Panc1 (cell line): Measurements from ENCODE around the gene CSNK1G2. TPM values are rescaled to one million over a fixed set of nuclear protein-coding genes. Genes with fewer than 3 reads are reported as not detected.

Experiments
- ATAC-seq: fragments of 200-7000 bp; cut with Tn5 transposase; 2 replicates; pipeline ENCODE4 v1.9.1; 2020; ENCODE audit warnings: mild to moderate bottlenecking, moderate library complexity
- BruUV-seq: library from RNA; stranded (reverse); fragments of 400-500 nt; replicated peaks from 2 replicates; lab custom pipeline; 2021; lab: Mats Ljungman, UMichigan
- CTCF ChIA-PET: fragments of 300-600 bp; sonication (Branson Sonifier 250); formaldehyde crosslinking; loops from one replicate; lab custom pipeline; 2022; ENCODE audit warnings: antibody characterized with exemption; lab: Charles Lee
- POLR2A ChIA-PET: fragments of 300-600 bp; sonication (Branson Sonifier 250); formaldehyde crosslinking; loops from one replicate; lab custom pipeline; 2022; ENCODE audit warnings: antibody characterized with exemption; lab: Charles Lee
- DNase-seq: peaks from one replicate; pipeline ENCODE4 v3.0.0-alpha.2; 2010; ENCODE audit warnings: low read depth, low spot score
- H3K27ac ChIP-seq: 2 replicates; pipeline ENCODE4 v1.5.1; 2011; ENCODE audit warnings: mild to moderate bottlenecking, low read length, inconsistent platforms
- H3K27me3 ChIP-seq: fragments of 200-500 bp; sonication (Bioruptor generic); 2 replicates; pipeline ENCODE4 v1.6.0; 2014; ENCODE audit warnings: low read length, inconsistent platforms; ENCODE audit not compliant: control insufficient read depth, insufficient read depth
- H3K36me3 ChIP-seq: fragments of 200-500 bp; sonication (Bioruptor generic); 2 replicates; pipeline ENCODE4 v1.5.1; 2014; ENCODE audit warnings: inconsistent platforms, mild to moderate bottlenecking, low read length, moderate library complexity; ENCODE audit not compliant: control insufficient read depth, insufficient read depth
- H3K4me1 ChIP-seq: 2 replicates; pipeline ENCODE4 v1.5.1; 2011; ENCODE audit warnings: inconsistent platforms, mild to moderate bottlenecking, low read length, moderate library complexity; ENCODE audit not compliant: control insufficient read depth, insufficient read depth
- H3K4me3 ChIP-seq, 2 experiments: 2 replicates each; pipeline ENCODE4 v1.5.1; 2011 to 2012; ENCODE audit warnings: low read depth in 2 of 2, low read length in 2 of 2, mild to moderate bottlenecking in 2 of 2, inconsistent platforms in 1 of 2, moderate library complexity in 1 of 2
- H3K9me3 ChIP-seq: fragments of 200-500 bp; sonication (Bioruptor generic); 2 replicates; pipeline ENCODE4 v1.5.1; 2014; ENCODE audit warnings: low read depth, mild to moderate bottlenecking, inconsistent platforms, low read length, moderate library complexity; ENCODE audit not compliant: control insufficient read depth, insufficient read depth
- POLR2AphosphoS5 ChIP-seq: IDR thresholded peaks from 2 replicates; pipeline ENCODE4 v1.6.1; 2012; ENCODE audit warnings: mild to moderate bottlenecking, low read depth, low read length, moderate library complexity
- SIN3A ChIP-seq: IDR thresholded peaks from 2 replicates; pipeline ENCODE4 v1.6.1; 2012; ENCODE audit warnings: low read depth, mild to moderate bottlenecking, low read length, moderate library complexity, borderline replicate concordance; ENCODE audit not compliant: insufficient read depth
- TCF7L2 ChIP-seq: IDR thresholded peaks from 2 replicates; pipeline ENCODE4 v1.6.1; 2011; ENCODE audit warnings: mild to moderate bottlenecking, low read depth, low read length, inconsistent platforms
- in situ Hi-C: cut with HindIII; loops from 2 replicates; pipeline ENCODE4 v1.10.0; 2016; ENCODE audit warnings: low sequenced_read_pairs, low pct_unique_long_range_greater_than_20kb
- intact Hi-C: fragments of 100-400 bp; cut with micrococcal nuclease; formaldehyde crosslinking; loops from one replicate; pipeline ENCODE4 v1.10.0; 2022; ENCODE audit not compliant: unreplicated experiment
- total RNA-seq: library from RNA; stranded (reverse); gene quantifications from one replicate; pipeline ENCODE4 v1.2.1, GENCODE V29; 2021; ENCODE audit not compliant: unreplicated experiment
- TF ChIP-seq, protein P1 (sequence below), 2 experiments: IDR thresholded peaks; 2 replicates each; pipeline ENCODE4 v1.6.1; 2011 to 2012; ENCODE audit warnings: low read depth in 2 of 2, control low read depth in 1 of 2, low read length in 1 of 2, mild to moderate bottlenecking in 1 of 2, moderate library complexity in 1 of 2; ENCODE audit not compliant: insufficient read depth in 1 of 2
- TF ChIP-seq, protein P2 (sequence below): fragments of 450-650 bp; IDR thresholded peaks from 2 replicates; pipeline ENCODE4 v1.5.1; 2017; ENCODE audit warnings: mild to moderate bottlenecking

The CSNK1G2 gene
- total RNA-seq, 1 experiment from 2014 or later = 65.8 TPM

DNA sequence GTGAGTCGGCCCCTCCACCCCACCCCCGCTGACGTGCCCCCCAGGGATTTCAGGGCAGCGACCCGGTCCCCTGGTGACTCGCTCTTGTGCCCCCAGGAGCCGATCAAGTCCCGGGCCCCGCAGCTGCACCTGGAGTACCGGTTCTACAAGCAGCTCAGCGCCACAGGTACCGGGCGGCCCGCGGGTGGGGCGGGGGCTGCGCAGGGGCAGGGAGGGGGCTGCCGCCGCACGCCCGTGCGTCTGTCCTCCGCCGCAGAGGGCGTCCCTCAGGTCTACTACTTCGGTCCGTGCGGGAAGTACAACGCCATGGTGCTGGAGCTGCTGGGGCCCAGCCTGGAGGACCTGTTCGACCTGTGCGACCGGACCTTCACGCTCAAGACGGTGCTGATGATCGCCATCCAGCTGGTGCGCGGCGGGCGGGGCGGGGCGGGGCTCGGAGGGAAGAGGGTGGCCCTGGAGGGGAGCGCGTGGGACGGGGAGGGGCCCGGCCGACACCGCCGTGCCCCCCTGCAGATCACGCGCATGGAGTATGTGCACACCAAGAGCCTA, 37.4 kb downstream of the CSNK1G2 start:
- intact Hi-C loops (no loop called here), in situ Hi-C loops (no loop called here)
- H3K27ac ChIP-seq = no peak overlapping the region
- no TSS peak for BruUV-seq
- H3K4me3 ChIP-seq = no peak overlapping the region
- ATAC-seq (no peak), DNase-seq (no peak)
- ChIA-PET CTCF (no interaction called here), POLR2A (interaction anchor here (0.6 kb wide), 1 partner anchor 50 kb away, joined by 8 read pairs; no protein-coding TSS in a partner anchor)
- H3K27me3 ChIP-seq = no peaks in the 10 kb centered on the region
- no peak for TF ChIP-seq SIN3A
- TF ChIP-seq, protein P1, sequence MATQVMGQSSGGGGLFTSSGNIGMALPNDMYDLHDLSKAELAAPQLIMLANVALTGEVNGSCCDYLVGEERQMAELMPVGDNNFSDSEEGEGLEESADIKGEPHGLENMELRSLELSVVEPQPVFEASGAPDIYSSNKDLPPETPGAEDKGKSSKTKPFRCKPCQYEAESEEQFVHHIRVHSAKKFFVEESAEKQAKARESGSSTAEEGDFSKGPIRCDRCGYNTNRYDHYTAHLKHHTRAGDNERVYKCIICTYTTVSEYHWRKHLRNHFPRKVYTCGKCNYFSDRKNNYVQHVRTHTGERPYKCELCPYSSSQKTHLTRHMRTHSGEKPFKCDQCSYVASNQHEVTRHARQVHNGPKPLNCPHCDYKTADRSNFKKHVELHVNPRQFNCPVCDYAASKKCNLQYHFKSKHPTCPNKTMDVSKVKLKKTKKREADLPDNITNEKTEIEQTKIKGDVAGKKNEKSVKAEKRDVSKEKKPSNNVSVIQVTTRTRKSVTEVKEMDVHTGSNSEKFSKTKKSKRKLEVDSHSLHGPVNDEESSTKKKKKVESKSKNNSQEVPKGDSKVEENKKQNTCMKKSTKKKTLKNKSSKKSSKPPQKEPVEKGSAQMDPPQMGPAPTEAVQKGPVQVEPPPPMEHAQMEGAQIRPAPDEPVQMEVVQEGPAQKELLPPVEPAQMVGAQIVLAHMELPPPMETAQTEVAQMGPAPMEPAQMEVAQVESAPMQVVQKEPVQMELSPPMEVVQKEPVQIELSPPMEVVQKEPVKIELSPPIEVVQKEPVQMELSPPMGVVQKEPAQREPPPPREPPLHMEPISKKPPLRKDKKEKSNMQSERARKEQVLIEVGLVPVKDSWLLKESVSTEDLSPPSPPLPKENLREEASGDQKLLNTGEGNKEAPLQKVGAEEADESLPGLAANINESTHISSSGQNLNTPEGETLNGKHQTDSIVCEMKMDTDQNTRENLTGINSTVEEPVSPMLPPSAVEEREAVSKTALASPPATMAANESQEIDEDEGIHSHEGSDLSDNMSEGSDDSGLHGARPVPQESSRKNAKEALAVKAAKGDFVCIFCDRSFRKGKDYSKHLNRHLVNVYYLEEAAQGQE (IDR thresholded peaks at IDR 0.05; ENCODE audit: insufficient read depth in 1 of 2, low read depth in 2 of 2, low read length in 1 of 2) = no peak
- TF ChIP-seq POLR2AphosphoS5 = no peak
- TF ChIP-seq, protein P2, sequence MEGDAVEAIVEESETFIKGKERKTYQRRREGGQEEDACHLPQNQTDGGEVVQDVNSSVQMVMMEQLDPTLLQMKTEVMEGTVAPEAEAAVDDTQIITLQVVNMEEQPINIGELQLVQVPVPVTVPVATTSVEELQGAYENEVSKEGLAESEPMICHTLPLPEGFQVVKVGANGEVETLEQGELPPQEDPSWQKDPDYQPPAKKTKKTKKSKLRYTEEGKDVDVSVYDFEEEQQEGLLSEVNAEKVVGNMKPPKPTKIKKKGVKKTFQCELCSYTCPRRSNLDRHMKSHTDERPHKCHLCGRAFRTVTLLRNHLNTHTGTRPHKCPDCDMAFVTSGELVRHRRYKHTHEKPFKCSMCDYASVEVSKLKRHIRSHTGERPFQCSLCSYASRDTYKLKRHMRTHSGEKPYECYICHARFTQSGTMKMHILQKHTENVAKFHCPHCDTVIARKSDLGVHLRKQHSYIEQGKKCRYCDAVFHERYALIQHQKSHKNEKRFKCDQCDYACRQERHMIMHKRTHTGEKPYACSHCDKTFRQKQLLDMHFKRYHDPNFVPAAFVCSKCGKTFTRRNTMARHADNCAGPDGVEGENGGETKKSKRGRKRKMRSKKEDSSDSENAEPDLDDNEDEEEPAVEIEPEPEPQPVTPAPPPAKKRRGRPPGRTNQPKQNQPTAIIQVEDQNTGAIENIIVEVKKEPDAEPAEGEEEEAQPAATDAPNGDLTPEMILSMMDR = no peak
- no peak for TF ChIP-seq TCF7L2
- no peaks in the 10 kb centered on the region for H3K4me1 ChIP-seq
- no peaks in the 10 kb centered on the region for H3K36me3 ChIP-seq
- no peaks in the 10 kb centered on the region for H3K9me3 ChIP-seq

DNA sequence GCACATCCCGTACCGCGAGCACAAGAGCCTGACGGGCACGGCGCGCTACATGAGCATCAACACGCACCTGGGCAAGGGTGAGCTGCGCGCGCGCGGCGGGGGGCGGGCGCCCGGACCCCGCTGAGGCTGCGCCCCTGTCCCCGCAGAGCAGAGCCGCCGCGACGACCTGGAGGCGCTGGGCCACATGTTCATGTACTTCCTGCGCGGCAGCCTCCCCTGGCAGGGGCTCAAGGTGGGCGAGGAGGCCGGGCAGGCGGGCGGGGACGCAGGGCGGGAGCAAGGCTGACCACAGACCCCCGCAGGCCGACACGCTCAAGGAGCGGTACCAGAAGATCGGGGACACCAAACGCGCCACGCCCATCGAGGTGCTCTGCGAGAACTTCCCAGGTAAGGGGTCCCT, 38.0 kb downstream of the CSNK1G2 start:
- Histone ChIP-seq H3K9me3 (no peaks in the 10 kb centered on the region), H3K4me1 (no peaks in the 10 kb centered on the region), H3K27ac (no peak overlapping the region), H3K27me3 (no peaks in the 10 kb centered on the region), H3K4me3 (no peak overlapping the region), H3K36me3 (no peaks in the 10 kb centered on the region)
- BruUV-seq = no TSS peak
- ChIA-PET POLR2A (interaction anchor here (0.6 kb wide), 1 partner anchor 12 kb away, joined by 5 read pairs; no protein-coding TSS in a partner anchor), CTCF (no interaction called here)
- no peak for ATAC-seq
- in situ Hi-C loops (no loop called here), intact Hi-C loops (no loop called here)
- DNase-seq = no peak
- TF ChIP-seq, protein P2 = no peak
- TF ChIP-seq, protein P1 (IDR thresholded peaks at IDR 0.05; ENCODE audit: insufficient read depth in 1 of 2, low read depth in 2 of 2, low read length in 1 of 2) = no peak
- TF ChIP-seq POLR2AphosphoS5 (no peak), TCF7L2 (no peak), SIN3A (no peak)
